HG02981 (cell line): ENCODE measurements around the gene CYSLTR2.

Source experiments
- ATAC-seq: cut with Tn5 transposase; IDR thresholded peaks from one replicate; pipeline ENCODE4 v1.9.1; 2021; ENCODE audit warnings: mild to moderate bottlenecking, moderate library complexity; ENCODE audit not compliant: unreplicated experiment

Gene CYSLTR2

DNA sequence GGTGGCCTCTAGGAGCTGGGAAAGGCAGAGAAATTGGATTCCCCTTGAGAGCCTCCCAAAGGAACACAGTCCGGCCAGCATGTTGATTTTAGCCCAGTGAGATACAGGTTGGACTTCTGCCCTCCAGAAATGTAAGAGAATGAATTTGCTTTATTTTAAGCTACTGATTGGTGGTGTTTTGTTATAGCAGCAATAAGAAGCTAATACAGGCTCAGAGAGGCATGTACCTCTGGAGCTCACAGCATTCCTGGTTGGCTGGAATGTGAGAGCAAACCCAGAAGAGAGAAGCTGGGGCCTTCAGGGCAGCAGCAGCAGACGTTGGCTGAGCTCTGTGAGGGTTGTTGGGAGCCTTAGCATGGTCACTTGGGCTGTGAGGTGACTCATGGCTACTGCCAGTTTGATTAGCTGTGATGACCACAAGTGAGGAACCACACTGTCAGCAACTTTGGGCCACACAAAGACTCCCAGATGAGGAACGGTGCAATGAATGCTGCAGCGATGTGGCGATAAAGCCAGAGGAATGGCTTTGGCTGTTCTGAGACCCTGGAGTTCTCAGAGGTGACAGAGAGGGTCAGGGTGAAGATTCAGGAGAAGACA is 80.1 kb downstream of the CYSLTR2 start:
- ATAC-seq: no peak

DNA sequence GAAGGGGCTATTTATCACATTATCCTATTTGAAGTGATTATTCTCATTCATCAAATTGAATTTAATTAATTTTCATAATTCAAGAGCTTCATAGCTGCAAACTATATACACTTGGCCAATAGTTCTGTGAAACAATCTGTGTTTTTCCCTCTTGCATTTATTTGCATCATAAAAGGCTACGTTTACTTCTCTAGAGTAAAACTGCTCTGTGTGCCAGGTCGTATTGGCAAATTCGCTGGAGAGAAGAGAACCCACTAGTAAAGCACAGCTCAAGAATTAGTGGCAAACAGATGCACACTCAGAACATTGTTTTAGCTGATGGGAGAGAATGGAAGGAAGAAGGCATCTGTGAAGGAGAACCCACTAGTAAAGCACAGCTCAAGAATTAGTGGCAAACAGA is 81.8 kb downstream of the CYSLTR2 start:
- ATAC-seq: no peak

GRCh38 chr13:48737689-48738088 is 84.0 kb downstream of the CYSLTR2 start:
- ATAC-seq: no peak

- no peak for ATAC-seq
Observed at GRCh38 chr13:48738311-48738710, 84.6 kb downstream of the CYSLTR2 start.

GRCh38 chr13:48739386-48739964 is 85.7 kb downstream of the CYSLTR2 start:
- no peak for ATAC-seq

DNA sequence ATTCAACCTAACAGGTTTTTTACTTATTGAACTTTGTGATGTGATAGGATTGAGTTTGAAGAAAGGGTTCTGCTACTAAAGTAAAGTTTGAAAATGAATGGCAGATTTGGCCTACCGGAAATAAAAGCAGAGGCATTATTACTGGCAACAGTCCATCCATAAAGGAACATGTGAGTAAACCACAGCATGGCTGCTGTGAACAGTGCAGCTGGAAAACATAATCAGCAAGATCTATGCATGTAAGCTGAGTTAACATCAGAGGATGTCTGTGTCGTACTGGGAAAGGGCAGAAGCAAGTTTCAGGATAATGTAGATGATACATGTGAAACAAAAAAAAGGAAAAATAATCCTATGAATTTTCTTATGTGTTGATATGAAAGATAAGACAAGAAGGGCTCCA is 87.6 kb downstream of the CYSLTR2 start:
- ATAC-seq: no peak

DNA sequence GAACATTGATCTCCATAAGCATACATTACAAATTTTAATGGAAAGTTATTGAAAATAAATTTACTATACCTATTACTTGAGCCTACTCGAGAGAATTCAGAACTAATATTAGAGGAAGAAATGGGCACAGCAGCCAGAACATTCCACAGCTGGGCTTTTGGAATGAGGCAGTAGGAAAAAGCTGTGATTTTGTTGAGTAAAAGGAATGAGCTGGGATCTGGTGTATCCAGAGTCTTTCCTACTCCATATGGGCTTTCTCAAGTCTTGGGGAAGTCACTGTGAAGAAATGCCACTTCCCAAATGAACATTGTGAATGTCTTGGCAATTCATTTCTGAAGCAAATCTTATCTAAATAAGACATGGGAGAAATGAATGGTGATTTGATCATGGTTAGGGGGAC is 93.1 kb downstream of the CYSLTR2 start:
- no peak for ATAC-seq

DNA sequence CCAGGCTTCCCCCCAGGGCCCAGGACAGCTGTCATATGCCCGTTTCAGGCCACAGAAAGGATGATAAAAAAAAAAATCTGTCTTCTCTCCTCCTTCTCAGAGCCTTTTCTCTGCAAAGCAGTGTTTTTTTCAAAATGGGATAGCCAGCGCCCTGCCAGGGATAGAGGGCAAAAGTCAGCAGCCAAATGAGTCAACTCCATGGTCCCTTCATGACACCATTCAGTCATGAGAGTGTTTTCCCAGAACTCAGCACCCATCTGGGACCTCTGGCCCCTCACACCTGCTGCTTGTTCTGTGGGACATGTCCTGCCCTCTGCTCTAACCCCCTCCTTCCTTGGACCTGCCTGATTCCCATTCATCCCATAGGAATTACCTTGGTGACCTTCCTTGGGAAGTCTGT is 95.0 kb downstream of the CYSLTR2 start:
- no peak for ATAC-seq

GRCh38 chr13:48749144-48749543 is 95.4 kb downstream of the CYSLTR2 start:
- ATAC-seq: peak; percentile 2

- ATAC-seq: peak; percentile 93
Observed at GRCh38 chr13:48749699-48750473, 96.2 kb downstream of the CYSLTR2 start.

DNA sequence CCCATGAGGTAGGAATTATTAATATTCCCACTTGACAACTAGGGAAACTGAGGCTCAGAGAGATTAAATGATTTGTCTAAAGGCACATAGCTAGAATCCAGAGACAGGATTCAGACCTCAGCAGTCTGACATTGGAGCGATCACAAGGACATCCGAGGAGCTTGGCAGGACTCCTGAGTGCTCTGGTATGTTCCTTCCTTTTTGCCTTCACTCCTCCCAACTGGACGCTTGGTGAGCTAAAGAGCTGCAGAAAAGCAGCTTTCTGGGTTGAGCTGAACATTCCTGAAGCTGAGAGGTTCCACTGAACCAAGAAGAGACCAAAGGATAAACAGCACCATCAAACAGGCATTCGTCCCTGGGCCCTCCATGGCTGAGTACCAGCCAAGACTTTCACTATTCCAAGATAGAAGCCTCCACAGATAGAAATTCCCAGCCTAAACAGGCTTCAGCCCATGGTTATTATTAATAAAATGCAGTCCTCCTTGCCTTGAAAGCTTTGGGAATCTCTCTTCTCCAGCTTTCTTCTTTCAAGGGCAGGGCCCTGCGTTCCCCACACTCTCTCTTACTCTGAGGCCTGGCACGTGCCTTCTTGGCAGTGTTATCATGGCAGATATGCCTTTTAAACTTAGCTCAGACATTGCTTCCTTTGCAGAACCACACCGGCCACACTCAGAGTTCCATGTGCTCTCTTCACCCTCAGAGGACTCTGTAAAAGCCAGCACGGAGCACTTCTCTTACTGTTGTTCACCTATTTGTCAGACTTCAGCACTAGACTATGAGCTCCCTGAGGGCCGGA is 97.1 kb downstream of the CYSLTR2 start:
- ATAC-seq: no peak

DNA sequence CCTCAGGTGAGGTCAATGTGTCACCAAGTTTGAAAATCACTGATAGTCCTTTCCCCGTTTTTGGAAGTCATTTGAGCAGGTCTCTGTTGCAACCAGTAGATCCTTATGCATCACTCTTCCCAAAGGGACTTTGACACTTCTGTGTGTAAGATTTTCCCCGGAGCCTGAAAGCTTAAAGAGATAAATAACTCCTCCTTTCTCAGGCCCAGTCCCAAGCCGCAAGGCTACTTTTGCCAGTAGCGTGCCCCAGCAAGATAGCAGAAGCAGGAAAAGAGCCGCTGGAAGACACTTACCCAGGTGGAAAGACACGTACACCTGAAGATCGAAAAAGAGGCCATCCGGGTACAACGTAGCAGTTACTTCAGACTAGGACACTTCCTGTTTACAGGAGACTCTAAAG is 106.9 kb downstream of the CYSLTR2 start:
- no peak for ATAC-seq
